ENCODE data around the gene SEC16A.

SEC16A gene

GRCh38 chr9:136483589-136484152 is 831 bp upstream of the SEC16A start:
- TF ChIP-seq CTCF (IDR thresholded peaks at IDR 0.05; ENCODE audit: borderline replicate concordance, control extremely low read depth, extremely low read depth, insufficient read depth, missing control alignments): no peak
- peak; percentile 97 for DNase-seq (ENCODE audit: low spot score)
- in situ Hi-C loops (cut with MboI; ENCODE audit: low sequenced_read_pairs, unreplicated experiment): no loop called here

GRCh38 chr9:136482046-136482792 is 621 bp downstream of the SEC16A start:
- in situ Hi-C loops (cut with MboI; ENCODE audit: low sequenced_read_pairs, unreplicated experiment): no loop called here
- TF ChIP-seq CTCF (IDR thresholded peaks at IDR 0.05; ENCODE audit: borderline replicate concordance, control extremely low read depth, extremely low read depth, insufficient read depth, missing control alignments): no peak
- DNase-seq (ENCODE audit: low spot score): no peak

GRCh38 chr9:136481558-136481957 is 1.3 kb downstream of the SEC16A start:
- DNase-seq (ENCODE audit: low spot score): no peak
- in situ Hi-C loops (cut with MboI; ENCODE audit: low sequenced_read_pairs, unreplicated experiment): no loop called here
- no peak for TF ChIP-seq CTCF (IDR thresholded peaks at IDR 0.05; ENCODE audit: borderline replicate concordance, control extremely low read depth, extremely low read depth, insufficient read depth, missing control alignments)

- in situ Hi-C loops (cut with MboI; ENCODE audit: low sequenced_read_pairs, unreplicated experiment): no loop called here
- no peak for DNase-seq (ENCODE audit: low spot score)
- TF ChIP-seq CTCF (IDR thresholded peaks at IDR 0.05; ENCODE audit: borderline replicate concordance, control extremely low read depth, extremely low read depth, insufficient read depth, missing control alignments): no peak
These were observed 6.3 kb downstream of the SEC16A start for GRCh38 chr9:136476369-136477150.

GRCh38 chr9:136474974-136475865 is 7.6 kb downstream of the SEC16A start:
- no peak for TF ChIP-seq CTCF (IDR thresholded peaks at IDR 0.05; ENCODE audit: borderline replicate concordance, control extremely low read depth, extremely low read depth, insufficient read depth, missing control alignments)
- in situ Hi-C loops (cut with MboI; ENCODE audit: low sequenced_read_pairs, unreplicated experiment): no loop called here
- DNase-seq (ENCODE audit: low spot score): no peak

All from GM13976 (cell line).